Left lung (tissue), 10 donors: ENCODE results near the gene SLC6A12. TPM values are rescaled to one million over a fixed set of nuclear protein-coding genes. Genes with fewer than 3 reads are reported as not detected.
"Not testable (repeated sequence)": the region's sequence is repeated elsewhere in the genome, so short reads cannot be mapped to it uniquely, and the experiment has no call there.

Experiments used
- ATAC-seq: fragments of 200-7000 bp; cut with Tn5 transposase; one replicate; pipeline ENCODE4 v1.9.1; 2020; ENCODE audit warnings: moderate library complexity
- DNase-seq, 4 donors: peaks; one replicate each; pipeline ENCODE4 v3.0.0-alpha.2; 2013 to 2020
- H3K27ac ChIP-seq, 2 donors: fragments of 200-600 bp; sonication (generic) in 1 of 2; one replicate each; pipeline versions ENCODE4 v1.5.0 to v1.8.0; 2020 to 2021
- H3K27me3 ChIP-seq, 2 donors: fragments of 200-600 bp; sonication (generic) in 1 of 2; one replicate each; pipeline versions ENCODE4 v1.5.0 to v1.8.0; 2020 to 2021
- H3K36me3 ChIP-seq, 2 donors: fragments of 200-600 bp; sonication (generic) in 1 of 2; one replicate each; pipeline versions ENCODE4 v1.5.0 to v1.8.0; 2020 to 2021
- H3K4me1 ChIP-seq, 2 donors: fragments of 200-600 bp; one replicate each; pipeline ENCODE4 v1.8.0; 2021
- H3K4me3 ChIP-seq, 2 donors: fragments of 200-600 bp; sonication (generic) in 1 of 2; one replicate each; pipeline versions ENCODE4 v1.5.0 to v1.8.0; 2020 to 2021; ENCODE audit warnings: mild to moderate bottlenecking in 1 of 2
- H3K9me3 ChIP-seq, 2 donors: fragments of 200-600 bp; sonication (generic) in 1 of 2; one replicate each; pipeline versions ENCODE4 v1.5.0 to v1.8.0; 2020 to 2021
- intact Hi-C, 2 donors: fragments of 100-400 bp; cut with DNase I; formaldehyde crosslinking; loops; one replicate each; pipeline versions ENCODE4 v1.11.2 to v1.14.2; 2022
- polyA plus RNA-seq, 6 donors: library from polyadenylated mRNA; unstranded; fragments of 120-200 nt; gene quantifications; one replicate each; pipeline ENCODE4 v1.2.1, GENCODE V29; 2013; ENCODE audit not compliant: insufficient read length in 6 of 6
- total RNA-seq, 2 donors: library from RNA; stranded (reverse); fragmentation: NEBNext Ultra II Directional; extraction: Animal tissue kit (Norgen Biotek cat#: 25700); gene quantifications; one replicate each; pipeline ENCODE4 v1.2.1, GENCODE V29; 2021
- TF ChIP-seq, protein P1 (sequence below), 2 donors: fragments of 200-600 bp; sonication (generic) in 1 of 2; IDR thresholded peaks; one replicate each; pipeline versions ENCODE4 v1.5.0 to v1.8.0; 2021; ENCODE audit warnings: antibody characterized with exemption in 2 of 2
- donor health status: DM: no; HTN: yes; CAD: no.
- donor health status: DM: no; HTN: no; CAD: no.

The SLC6A12 gene
- total and polyA plus RNA-seq, 8 donors, result 0.52 to 4.7 (median 0.92) TPM

DNA sequence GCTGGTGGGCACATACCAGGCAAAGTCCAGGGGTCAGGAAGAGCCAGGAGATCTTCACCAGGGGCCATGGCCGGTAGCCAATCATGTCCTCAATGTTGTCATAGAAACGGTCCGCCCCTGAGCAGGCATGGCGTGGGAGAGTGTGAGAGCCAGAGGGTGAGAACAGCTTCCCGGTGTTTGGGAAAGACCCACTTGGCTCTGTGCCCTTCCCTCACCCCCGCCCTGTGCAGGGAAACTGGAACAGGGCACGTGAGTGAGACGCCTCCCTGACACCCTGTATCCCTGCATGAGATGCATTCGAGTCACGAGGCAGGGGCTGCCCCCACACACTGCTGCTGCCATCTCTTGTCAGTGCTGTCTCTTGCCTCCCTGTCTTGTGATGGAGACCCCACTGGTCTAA, 20.7 kb downstream of the SLC6A12 start:
- H3K4me3 ChIP-seq, result no peak overlapping the region
- no peaks in the 10 kb centered on the region for H3K9me3 ChIP-seq
- DNase-seq, result peak in 1 of 4 donors; percentile 28
- no peaks in the 10 kb centered on the region for H3K36me3 ChIP-seq
- TF ChIP-seq, protein P1, sequence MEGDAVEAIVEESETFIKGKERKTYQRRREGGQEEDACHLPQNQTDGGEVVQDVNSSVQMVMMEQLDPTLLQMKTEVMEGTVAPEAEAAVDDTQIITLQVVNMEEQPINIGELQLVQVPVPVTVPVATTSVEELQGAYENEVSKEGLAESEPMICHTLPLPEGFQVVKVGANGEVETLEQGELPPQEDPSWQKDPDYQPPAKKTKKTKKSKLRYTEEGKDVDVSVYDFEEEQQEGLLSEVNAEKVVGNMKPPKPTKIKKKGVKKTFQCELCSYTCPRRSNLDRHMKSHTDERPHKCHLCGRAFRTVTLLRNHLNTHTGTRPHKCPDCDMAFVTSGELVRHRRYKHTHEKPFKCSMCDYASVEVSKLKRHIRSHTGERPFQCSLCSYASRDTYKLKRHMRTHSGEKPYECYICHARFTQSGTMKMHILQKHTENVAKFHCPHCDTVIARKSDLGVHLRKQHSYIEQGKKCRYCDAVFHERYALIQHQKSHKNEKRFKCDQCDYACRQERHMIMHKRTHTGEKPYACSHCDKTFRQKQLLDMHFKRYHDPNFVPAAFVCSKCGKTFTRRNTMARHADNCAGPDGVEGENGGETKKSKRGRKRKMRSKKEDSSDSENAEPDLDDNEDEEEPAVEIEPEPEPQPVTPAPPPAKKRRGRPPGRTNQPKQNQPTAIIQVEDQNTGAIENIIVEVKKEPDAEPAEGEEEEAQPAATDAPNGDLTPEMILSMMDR (IDR thresholded peaks at IDR 0.05), result no peak
- peaks cover 0 to 61% of the 10 kb centered on the region in 2 donors for H3K27me3 ChIP-seq
- no peak for ATAC-seq
- peaks cover 0 to 10% of the 10 kb centered on the region in 2 donors for H3K4me1 ChIP-seq
- H3K27ac ChIP-seq, result no peak overlapping the region
- intact Hi-C loops, result no loop called here

DNA sequence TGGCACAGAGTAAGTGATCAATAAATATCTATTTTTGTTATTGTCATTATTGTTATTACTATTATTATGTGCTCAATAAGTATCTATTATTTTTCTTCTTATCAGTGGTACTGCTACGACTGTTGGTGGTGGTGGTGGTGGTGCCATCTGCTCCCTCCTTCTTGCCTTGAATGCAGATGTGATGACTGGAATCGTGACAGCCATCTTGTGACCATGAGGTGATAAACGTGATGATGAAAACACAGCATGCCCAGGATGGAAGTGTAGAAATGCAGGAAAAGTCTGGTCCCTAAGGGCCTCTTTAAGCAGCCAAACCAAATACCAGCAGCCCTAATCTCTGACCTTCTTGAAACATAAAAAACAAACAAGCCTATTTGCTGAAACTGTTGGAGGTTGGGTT, 22.4 kb downstream of the SLC6A12 start:
- intact Hi-C loops, result no loop called here
- ATAC-seq (no peak), DNase-seq (no peak)
- peaks cover 0 to 61% of the 10 kb centered on the region in 2 donors for H3K27me3 ChIP-seq
- no peak overlapping the region for H3K4me3 ChIP-seq
- H3K4me1 ChIP-seq, result peaks cover 0 to 10% of the 10 kb centered on the region in 2 donors
- no peaks in the 10 kb centered on the region for H3K9me3 ChIP-seq
- TF ChIP-seq, protein P1 (IDR thresholded peaks at IDR 0.05), result no peak
- H3K36me3 ChIP-seq, result no peaks in the 10 kb centered on the region
- no peak overlapping the region for H3K27ac ChIP-seq

DNA sequence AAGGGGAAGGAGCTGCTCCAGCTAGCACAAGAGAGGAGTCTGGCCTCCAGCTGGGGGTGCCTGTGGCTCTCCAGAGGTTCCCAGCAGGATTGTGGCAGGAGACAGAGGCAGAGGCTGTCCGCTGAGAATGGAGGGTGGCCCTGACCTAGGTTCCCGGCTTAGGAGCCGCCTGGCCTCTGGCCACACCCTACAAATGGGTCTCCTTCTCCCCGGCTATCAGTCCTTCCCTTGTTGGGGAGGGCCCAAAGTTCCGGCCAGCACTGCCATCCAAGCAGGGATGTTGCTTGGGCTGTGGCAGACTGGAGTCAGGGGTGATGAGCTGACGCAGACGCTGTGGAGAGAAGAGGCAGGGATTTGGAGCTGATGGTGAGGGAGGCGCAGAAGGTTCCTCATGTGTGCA, 23.1 kb downstream of the SLC6A12 start:
- Histone ChIP-seq H3K27ac (no peak overlapping the region), H3K4me1 (peaks cover 0 to 10% of the 10 kb centered on the region in 2 donors), H3K36me3 (no peaks in the 10 kb centered on the region), H3K4me3 (no peak overlapping the region), H3K27me3 (peaks cover 0 to 60% of the 10 kb centered on the region in 2 donors), H3K9me3 (no peaks in the 10 kb centered on the region)
- intact Hi-C loops, result no loop called here
- ATAC-seq, result no peak
- peak in 1 of 4 donors; percentile 41 for DNase-seq
- TF ChIP-seq, protein P1 (IDR thresholded peaks at IDR 0.05), result no peak

DNA sequence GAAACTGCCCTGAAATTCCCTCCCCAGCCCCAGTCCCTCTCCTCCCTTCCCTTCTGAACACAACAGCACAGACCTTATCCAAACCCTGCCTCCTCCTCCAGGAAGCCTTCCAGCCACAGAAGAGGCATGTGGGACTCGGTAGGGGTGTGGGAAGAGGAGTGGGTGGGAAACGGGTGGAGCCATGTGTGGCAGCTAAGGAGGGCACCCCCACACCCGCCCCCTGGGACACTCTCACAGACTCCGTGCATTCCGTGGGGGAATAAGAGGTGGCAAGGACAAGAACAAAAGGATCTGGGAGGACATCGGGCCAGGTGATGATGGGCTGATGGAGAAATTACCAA, 24.4 kb downstream of the SLC6A12 start:
- Histone ChIP-seq H3K4me1 (peaks cover 0 to 10% of the 10 kb centered on the region in 2 donors), H3K27me3 (peaks cover 0 to 48% of the 10 kb centered on the region in 2 donors), H3K4me3 (no peak overlapping the region)

DNA sequence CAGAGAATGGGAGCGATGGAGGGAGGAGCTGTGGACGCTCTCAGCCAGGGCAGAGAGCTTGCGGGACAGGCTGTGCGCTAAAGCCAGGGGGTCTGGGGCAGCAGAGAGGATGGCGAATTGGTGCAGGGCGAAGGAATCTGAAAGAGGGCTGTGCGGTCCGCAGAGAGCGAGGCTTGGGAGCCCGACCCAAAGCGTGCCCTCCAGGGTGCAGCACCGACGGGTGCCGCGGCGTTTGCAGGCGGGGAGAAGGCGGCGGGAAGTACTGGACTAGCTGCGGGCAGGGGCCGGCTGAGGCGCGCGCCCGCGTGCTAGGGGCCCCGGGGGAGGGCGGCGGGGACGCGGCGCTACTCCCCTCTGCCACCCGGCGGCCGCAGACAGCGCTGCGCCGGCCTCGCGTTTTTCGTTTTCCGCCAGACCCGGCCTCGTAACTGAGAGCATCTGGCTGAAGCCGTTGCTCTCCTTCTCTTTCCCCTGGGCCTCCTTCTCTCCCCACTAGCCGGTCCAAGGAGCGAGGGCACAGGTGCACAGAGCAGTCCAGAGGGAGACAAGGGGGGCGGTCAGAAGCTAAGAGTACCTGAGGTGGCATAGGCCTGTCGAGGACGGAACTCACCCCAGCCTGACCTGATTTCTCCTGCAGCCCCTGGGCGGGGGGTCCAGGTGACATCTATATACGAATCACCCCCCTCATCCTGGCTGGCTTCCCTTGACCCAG, 24.9 kb downstream of the SLC6A12 start:
- TF ChIP-seq, protein P1 (IDR thresholded peaks at IDR 0.05), result peak; percentile 61 to 80
- H3K27me3 ChIP-seq, result peaks cover 0 to 43% of the 10 kb centered on the region in 2 donors
- intact Hi-C loops, result no loop called here
- peaks cover 0 to 10% of the 10 kb centered on the region in 2 donors for H3K4me1 ChIP-seq
- ATAC-seq (peak; percentile 97), DNase-seq (peak in 3 of 4 donors; percentile 63 to 83 (median 75))
- H3K4me3 ChIP-seq, result peak overlapping the region; percentile 21 to 25
- no peak overlapping the region for H3K27ac ChIP-seq
- H3K9me3 ChIP-seq, result no peaks in the 10 kb centered on the region
- no peaks in the 10 kb centered on the region for H3K36me3 ChIP-seq

More for the DNA sequence above, 24.4 kb downstream of the SLC6A12 start:
- Histone ChIP-seq H3K36me3 (no peaks in the 10 kb centered on the region), H3K9me3 (no peaks in the 10 kb centered on the region), H3K27ac (no peak overlapping the region)
- intact Hi-C loops, result no loop called here
- TF ChIP-seq, protein P1 (IDR thresholded peaks at IDR 0.05), result no peak
- ATAC-seq, result no peak
- peak in 1 of 4 donors; percentile 17 for DNase-seq

DNA sequence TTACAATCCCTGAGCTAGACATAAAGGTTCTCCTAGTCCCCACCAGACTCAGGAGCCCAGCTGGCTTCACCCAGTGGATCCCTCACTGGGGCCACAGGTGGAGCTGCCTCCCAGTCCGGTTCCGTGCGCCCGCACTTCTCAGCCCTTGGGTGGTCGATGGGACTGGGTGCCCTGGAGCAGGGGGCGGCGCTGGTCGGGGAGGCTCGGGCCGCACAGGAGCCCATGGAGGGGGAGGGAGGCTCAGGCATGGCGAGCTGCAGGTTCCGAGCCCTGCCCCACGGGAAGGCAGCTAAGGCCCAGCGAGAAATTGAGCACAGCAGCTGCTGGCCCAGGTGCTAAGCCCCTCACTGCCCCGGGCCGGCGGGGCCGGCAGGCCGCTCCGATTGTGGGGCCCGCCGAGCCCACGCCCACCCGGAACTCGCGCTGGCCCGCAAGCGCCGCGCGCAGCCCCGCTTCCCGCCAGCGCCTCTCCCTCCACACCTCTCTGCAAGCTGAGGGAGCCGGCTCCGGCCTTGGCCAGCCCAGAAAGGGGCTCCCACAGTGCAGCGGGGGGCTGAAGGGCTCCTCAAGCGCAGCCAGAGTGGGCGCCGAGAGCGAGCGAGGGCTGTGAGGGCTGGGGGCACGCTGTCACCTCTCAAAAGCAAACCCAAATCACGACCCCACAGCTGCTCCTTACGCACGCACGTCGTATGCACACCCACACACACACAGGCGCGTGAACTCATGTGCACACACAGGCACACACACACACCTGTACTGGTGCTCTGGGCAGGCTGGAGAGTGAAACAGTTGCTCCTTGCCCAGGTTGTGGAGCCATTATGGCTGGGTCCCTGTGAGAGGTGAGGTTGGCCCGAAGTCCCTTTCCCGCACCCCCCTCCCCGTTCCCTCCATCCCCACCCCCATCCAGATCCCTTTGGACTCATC, 25.7 kb downstream of the SLC6A12 start:
- Histone ChIP-seq H3K4me1 (peaks cover 0 to 10% of the 10 kb centered on the region in 2 donors), H3K27me3 (peaks cover 0 to 37% of the 10 kb centered on the region in 2 donors), H3K4me3 (peak overlapping the region in 1 of 2 donors; percentile 25)
- H3K36me3 ChIP-seq, H3K27ac ChIP-seq, intact Hi-C loops, H3K9me3 ChIP-seq, ATAC-seq: not testable (repeated sequence)
- peak in 1 of 4 donors; percentile 71 for DNase-seq
